Measurements from ENCODE around the gene NOS3.

- TF ChIP-seq, protein P1, sequence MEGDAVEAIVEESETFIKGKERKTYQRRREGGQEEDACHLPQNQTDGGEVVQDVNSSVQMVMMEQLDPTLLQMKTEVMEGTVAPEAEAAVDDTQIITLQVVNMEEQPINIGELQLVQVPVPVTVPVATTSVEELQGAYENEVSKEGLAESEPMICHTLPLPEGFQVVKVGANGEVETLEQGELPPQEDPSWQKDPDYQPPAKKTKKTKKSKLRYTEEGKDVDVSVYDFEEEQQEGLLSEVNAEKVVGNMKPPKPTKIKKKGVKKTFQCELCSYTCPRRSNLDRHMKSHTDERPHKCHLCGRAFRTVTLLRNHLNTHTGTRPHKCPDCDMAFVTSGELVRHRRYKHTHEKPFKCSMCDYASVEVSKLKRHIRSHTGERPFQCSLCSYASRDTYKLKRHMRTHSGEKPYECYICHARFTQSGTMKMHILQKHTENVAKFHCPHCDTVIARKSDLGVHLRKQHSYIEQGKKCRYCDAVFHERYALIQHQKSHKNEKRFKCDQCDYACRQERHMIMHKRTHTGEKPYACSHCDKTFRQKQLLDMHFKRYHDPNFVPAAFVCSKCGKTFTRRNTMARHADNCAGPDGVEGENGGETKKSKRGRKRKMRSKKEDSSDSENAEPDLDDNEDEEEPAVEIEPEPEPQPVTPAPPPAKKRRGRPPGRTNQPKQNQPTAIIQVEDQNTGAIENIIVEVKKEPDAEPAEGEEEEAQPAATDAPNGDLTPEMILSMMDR (IDR thresholded peaks at IDR 0.05; ENCODE audit: borderline replicate concordance, extremely low read depth, low read length, poor library complexity, severe bottlenecking), result no peak
- no peak for TF ChIP-seq EZH2 (IDR thresholded peaks at IDR 0.05; ENCODE audit: borderline replicate concordance, low read depth, low read length, severe bottlenecking)
Observed at GRCh38 chr7:151007469-151007898, 16.7 kb downstream of the NOS3 start.

All from DND-41 (cell line).